Activated T-helper 2 cell treated with anti-CD3 and anti-CD28 coated beads, Interferon-gamma antibody, Interleukin-2, Interleukin-4, amounts not matched to agents 10 μg/mL and 5 μg/mL and 100 μg/mL, durations not matched to agents 14 hours and 24 hours and 36 hours (primary cell): ENCODE results near the gene ELAVL2. TPM values are rescaled to one million over a fixed set of nuclear protein-coding genes. Genes with fewer than 3 reads are reported as not detected.

ENCODE experiments used
- DNase-seq: peaks from one replicate; pipeline ENCODE4 v3.0.0; 2021; ENCODE audit warnings: low spot score
- H3K27ac Mint-ChIP-seq: one replicate; pipeline ENCODE4 v1.8.0; 2021; ENCODE audit warnings: mixed read lengths
- H3K27me3 Mint-ChIP-seq: one replicate; pipeline ENCODE4 v1.8.0; 2021; ENCODE audit warnings: low read depth, mixed read lengths
- H3K36me3 Mint-ChIP-seq: one replicate; pipeline ENCODE4 v1.8.0; 2021; ENCODE audit warnings: low read depth, mixed read lengths
- H3K4me1 Mint-ChIP-seq: one replicate; pipeline ENCODE4 v1.8.0; 2021; ENCODE audit warnings: low read depth, mixed read lengths
- H3K4me3 Mint-ChIP-seq: one replicate; pipeline ENCODE4 v1.8.0; 2021; ENCODE audit warnings: low read depth, mild to moderate bottlenecking, moderate library complexity, mixed read lengths
- H3K9me3 Mint-ChIP-seq: one replicate; pipeline ENCODE4 v1.8.0; 2021; ENCODE audit warnings: mixed read lengths
- intact Hi-C: fragments of 100-400 bp; cut with micrococcal nuclease; formaldehyde crosslinking; loops from one replicate; pipeline ENCODE4 v1.15.1; 2023
- total RNA-seq: library from RNA; stranded (reverse); gene quantifications from 2 replicates; pipeline ENCODE4 v1.2.3, GENCODE V29; 2022

The ELAVL2 gene
- total RNA-seq, 1 donor from 2014 or later, result not detected

DNA sequence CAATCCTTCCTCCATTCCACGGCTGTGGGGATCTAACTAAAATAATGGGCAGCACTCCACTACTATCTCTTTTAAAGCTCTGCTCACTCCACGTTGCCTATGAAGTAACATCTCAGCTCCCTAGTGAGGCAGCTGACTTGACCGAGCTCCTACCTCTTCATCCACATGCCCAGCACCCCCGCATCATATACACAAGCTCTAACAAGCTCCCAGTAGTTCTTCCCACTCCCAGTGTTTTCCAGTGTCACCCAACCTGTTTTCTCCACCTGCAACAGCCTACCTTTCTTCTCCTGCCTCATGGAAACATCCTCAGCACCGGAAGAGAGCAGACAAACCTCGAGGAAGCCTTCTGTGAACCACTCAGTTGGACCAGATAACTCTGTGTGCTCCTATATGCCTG lies 50.5 kb downstream of the ELAVL2 start:
- no peaks in the 10 kb centered on the region for H3K27me3 Mint-ChIP-seq
- DNase-seq, result no peak
- H3K27ac Mint-ChIP-seq, result no peak overlapping the region
- H3K4me3 Mint-ChIP-seq, result no peak overlapping the region
- intact Hi-C loops, result no loop called here
- H3K4me1 Mint-ChIP-seq, result no peaks in the 10 kb centered on the region
- peaks cover 23% of the 10 kb centered on the region for H3K9me3 Mint-ChIP-seq
- no peaks in the 10 kb centered on the region for H3K36me3 Mint-ChIP-seq

DNA sequence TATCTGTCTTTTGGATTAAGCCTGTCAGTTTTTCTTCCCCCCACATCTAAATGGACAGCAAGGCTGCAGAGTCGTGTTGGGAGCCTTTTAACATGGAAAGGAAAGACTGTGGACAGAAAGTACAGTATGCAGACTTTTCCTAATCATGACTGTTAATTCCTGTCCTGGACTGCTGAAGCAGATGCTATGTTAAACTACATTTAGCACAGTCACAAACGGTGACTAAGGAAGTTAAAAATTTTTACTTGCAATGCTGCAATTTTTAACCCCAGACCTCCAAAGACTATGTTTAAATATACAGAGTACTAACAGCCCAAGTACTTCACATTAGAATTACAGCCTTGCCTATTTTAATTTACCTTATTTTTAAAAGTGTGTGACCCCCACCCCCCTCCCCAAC lies 51.8 kb downstream of the ELAVL2 start:
- DNase-seq, result no peak
- H3K4me3 Mint-ChIP-seq, result no peak overlapping the region
- intact Hi-C loops, result no loop called here
- H3K27ac Mint-ChIP-seq, result no peak overlapping the region
- H3K4me1 Mint-ChIP-seq, result no peaks in the 10 kb centered on the region
- no peaks in the 10 kb centered on the region for H3K27me3 Mint-ChIP-seq
- H3K9me3 Mint-ChIP-seq, result peaks cover 29% of the 10 kb centered on the region
- H3K36me3 Mint-ChIP-seq, result no peaks in the 10 kb centered on the region

DNA sequence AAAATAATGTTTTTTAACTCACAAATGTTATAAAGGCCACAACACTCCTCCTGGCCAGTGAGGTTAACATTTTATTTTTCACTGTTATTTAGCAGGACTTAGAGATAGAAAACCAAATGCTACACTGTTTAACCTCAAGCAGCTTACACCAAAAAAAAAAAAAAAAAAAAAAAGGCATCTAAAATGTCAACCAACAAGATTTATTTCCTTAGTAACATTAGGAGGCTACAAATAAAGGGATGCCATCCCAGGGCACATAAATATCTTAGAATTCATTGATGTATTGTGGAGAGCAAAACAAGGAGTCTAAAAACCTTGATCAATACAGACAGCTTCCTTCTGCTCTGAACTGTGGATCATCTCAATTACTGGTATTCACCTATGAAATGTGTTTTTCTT lies 53.7 kb downstream of the ELAVL2 start:
- intact Hi-C loops, result no loop called here
- Mint-ChIP-seq H3K27me3 (no peaks in the 10 kb centered on the region), H3K9me3 (peaks cover 36% of the 10 kb centered on the region), H3K4me1 (no peaks in the 10 kb centered on the region), H3K4me3 (no peak overlapping the region), H3K27ac (no peak overlapping the region), H3K36me3 (no peaks in the 10 kb centered on the region)
- DNase-seq, result no peak

DNA sequence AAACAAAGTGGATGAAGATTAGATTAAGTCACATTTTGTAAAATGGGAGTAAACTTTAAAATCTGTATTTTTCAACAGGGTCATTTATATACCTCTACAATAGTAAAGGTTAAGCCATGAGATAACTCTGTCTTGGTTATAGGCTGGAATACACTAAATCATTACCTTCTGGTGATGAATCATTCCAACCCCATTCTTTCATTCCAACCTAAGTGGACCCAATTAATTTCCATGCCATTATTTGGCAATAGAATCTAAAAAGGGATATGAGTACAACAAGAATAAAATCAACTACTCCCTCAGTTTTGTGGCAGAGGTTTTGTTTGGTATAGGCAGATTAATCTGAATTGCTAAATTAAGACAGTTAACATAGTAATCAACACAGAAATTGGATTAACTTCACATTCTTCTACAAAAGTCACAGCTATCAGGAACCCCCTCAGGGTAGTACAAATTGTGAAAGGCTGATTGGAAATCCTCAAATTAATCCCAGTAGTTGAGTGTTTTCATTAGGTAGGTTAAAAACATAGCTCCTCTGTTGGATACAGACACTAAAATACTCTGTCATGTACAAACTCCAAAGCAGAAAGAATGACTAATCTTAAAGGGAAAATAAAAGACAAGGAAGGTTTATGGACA lies 54.2 kb downstream of the ELAVL2 start:
- DNase-seq, result no peak
- Mint-ChIP-seq H3K36me3 (no peaks in the 10 kb centered on the region), H3K4me1 (no peaks in the 10 kb centered on the region), H3K4me3 (no peak overlapping the region), H3K27ac (no peak overlapping the region), H3K9me3 (peaks cover 33% of the 10 kb centered on the region), H3K27me3 (no peaks in the 10 kb centered on the region)
- intact Hi-C loops, result no loop called here

DNA sequence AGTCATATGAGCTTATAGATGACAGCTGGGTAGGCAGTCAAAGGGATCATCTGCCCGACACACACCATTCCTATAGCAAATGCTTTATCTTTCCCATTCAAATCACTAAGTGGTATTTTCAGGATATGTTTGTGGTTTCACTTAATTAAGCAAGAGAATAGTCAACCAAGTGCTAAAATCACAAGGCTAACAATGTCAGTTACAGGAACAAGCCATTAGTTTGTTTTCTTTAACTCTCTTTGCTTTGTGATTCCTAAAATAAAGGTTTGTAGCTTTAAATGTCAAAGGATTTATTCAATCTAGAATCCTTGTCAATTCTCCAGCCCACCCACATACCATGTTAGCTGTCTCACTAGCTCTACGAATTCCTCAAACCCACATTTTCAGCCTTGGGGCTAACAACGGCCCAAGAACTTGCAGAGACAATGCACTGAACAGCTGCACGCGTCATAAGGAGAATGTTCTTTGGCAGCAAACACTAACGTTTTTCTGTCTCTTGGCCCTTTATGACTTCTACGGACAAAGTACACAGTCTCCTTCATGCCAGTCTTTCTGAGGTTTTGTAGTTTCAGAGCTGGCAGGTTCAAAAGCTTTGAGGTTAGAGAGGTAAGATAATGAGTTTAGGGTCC lies 56.6 kb downstream of the ELAVL2 start:
- Mint-ChIP-seq H3K4me1 (no peaks in the 10 kb centered on the region), H3K9me3 (peaks cover 27% of the 10 kb centered on the region), H3K4me3 (no peak overlapping the region), H3K36me3 (no peaks in the 10 kb centered on the region), H3K27me3 (no peaks in the 10 kb centered on the region), H3K27ac (no peak overlapping the region)
- no peak for DNase-seq
- intact Hi-C loops, result no loop called here

DNA sequence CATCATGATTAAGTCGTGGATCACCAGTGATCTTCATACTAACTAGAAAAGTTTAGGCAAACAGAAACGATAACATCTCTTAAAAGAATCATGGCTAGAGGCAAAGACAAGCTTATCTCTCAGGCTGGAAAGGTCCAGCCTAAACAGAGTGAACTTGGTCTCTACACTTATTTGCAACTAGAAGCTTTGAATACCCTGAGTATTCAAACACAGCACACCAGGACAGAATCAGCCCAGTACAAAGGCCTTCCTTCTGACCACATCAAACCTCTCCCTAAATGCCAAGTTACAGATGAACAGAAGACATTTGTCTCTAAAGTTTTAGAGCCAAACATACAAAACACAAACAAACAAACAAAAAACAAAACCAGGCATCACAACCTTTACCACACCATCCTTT lies 57.2 kb downstream of the ELAVL2 start:
- H3K27me3 Mint-ChIP-seq, result no peaks in the 10 kb centered on the region
- intact Hi-C loops, result no loop called here
- no peak for DNase-seq
- H3K36me3 Mint-ChIP-seq, result no peaks in the 10 kb centered on the region
- H3K4me1 Mint-ChIP-seq, result no peaks in the 10 kb centered on the region
- no peak overlapping the region for H3K4me3 Mint-ChIP-seq
- H3K27ac Mint-ChIP-seq, result no peak overlapping the region
- H3K9me3 Mint-ChIP-seq, result peaks cover 27% of the 10 kb centered on the region

DNA sequence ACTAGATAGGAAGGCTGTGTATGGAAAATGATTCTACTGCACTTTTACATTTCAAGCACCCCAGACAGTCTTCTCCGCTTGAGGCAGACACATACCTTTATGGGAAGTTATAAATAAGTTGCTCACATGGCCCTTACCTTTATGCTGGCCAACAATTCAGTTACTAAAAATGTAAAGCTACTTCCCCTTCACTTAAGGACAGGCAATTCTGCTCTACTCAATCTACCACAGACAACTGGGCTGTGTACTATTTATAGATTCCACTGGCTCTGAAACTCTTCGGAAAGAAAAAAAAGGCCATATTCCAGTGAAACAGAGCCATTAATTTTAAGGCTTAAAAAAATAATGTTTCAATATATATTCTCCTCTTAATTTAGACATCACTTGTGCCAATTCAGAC lies 59.4 kb downstream of the ELAVL2 start:
- H3K4me1 Mint-ChIP-seq, result no peaks in the 10 kb centered on the region
- peaks cover 36% of the 10 kb centered on the region for H3K9me3 Mint-ChIP-seq
- H3K4me3 Mint-ChIP-seq, result no peak overlapping the region
- H3K36me3 Mint-ChIP-seq, result no peaks in the 10 kb centered on the region
- no peak overlapping the region for H3K27ac Mint-ChIP-seq
- no peak for DNase-seq
- H3K27me3 Mint-ChIP-seq, result no peaks in the 10 kb centered on the region
- intact Hi-C loops, result no loop called here

DNA sequence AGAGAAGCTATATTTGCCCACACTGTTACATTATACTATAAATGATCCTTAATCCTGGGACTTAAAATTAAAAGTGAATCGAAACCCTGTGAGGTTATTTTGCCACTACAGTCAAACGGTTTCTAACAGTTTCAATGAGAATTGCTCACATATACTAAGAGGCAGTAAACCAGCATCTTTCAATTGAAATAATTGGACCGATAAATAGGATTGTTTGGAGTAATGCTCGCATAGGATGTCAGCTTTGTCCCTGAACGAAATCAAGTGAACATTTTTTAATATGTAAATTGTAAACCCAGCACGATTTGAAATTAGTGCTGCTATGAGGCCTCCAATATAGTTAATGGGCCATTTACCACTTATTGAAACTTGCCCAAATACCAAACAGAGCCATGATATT lies 60.5 kb downstream of the ELAVL2 start:
- DNase-seq, result no peak

DNA sequence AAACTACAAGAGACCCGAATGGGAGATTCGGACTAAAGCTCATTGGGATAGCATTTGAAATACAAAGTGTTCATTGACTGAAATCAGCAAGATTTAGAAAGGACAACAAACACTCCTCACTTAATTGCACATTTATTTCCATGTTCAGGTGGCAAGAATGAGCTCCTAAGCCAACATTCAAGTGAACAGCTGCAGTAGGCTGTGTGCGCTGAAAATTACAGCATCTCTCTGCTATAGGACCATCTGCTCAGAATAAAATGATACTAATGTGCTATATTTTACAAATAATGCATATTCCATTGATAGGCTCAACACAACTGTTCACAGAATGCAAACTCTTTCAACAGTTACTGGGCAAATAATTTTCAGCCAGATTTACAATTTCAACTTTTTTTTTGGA lies 61.8 kb downstream of the ELAVL2 start:
- DNase-seq, result no peak
- intact Hi-C loops, result no loop called here
- Mint-ChIP-seq H3K27ac (no peak overlapping the region), H3K27me3 (no peaks in the 10 kb centered on the region), H3K4me3 (no peak overlapping the region), H3K9me3 (peaks cover 32% of the 10 kb centered on the region), H3K4me1 (no peaks in the 10 kb centered on the region), H3K36me3 (no peaks in the 10 kb centered on the region)

More for the DNA sequence above, 60.5 kb downstream of the ELAVL2 start:
- intact Hi-C loops, result no loop called here
- no peak overlapping the region for H3K4me3 Mint-ChIP-seq
- no peaks in the 10 kb centered on the region for H3K4me1 Mint-ChIP-seq
- H3K27ac Mint-ChIP-seq, result no peak overlapping the region
- peaks cover 36% of the 10 kb centered on the region for H3K9me3 Mint-ChIP-seq
- H3K27me3 Mint-ChIP-seq, result no peaks in the 10 kb centered on the region
- H3K36me3 Mint-ChIP-seq, result no peaks in the 10 kb centered on the region

DNA sequence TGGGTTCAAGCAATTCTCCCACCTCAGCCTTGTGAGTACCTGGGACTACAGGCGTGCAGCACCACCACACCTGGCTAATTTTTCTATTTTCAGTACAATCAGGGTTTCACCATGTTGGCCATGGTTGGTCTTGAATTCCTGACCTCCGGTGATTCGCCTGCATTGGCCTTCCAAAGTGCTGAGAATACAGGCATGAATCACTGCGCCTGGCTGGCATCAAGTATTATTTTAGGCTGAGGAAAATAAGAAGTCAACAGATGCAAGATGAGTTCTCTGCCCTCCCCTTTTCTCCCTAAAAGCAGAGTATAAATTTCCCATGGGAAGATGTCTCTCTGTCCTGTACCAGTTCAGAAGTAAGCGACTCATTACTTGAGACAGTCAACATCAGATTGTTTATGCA lies 71.5 kb downstream of the ELAVL2 start:
- Mint-ChIP-seq H3K9me3 (peaks cover 20% of the 10 kb centered on the region), H3K4me1 (no peaks in the 10 kb centered on the region), H3K36me3 (no peaks in the 10 kb centered on the region), H3K27ac (no peak overlapping the region), H3K27me3 (no peaks in the 10 kb centered on the region), H3K4me3 (no peak overlapping the region)
- DNase-seq, result no peak
- intact Hi-C loops, result no loop called here

DNA sequence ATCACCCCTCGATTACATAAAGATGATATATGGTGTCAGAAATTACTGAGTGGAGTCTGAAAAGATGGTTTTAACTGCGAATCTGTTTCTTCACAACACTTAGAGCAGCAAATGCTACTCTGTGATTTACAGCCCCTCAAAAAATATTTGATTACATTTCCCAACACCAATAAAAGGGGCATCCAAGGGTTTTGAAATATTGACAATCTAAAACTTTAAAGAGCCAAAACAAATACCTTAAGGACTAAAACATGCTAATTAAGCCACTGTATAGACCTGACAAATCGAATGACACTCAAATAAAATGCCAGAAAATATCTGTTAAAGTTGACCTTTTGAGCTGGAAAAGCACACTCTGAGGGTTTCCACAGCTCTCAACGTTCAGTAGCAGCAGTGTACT lies 73.2 kb downstream of the ELAVL2 start:
- Mint-ChIP-seq H3K4me1 (no peaks in the 10 kb centered on the region), H3K9me3 (peaks cover 22% of the 10 kb centered on the region), H3K27me3 (no peaks in the 10 kb centered on the region), H3K36me3 (no peaks in the 10 kb centered on the region), H3K4me3 (no peak overlapping the region), H3K27ac (no peak overlapping the region)
- no peak for DNase-seq
- intact Hi-C loops, result no loop called here

DNA sequence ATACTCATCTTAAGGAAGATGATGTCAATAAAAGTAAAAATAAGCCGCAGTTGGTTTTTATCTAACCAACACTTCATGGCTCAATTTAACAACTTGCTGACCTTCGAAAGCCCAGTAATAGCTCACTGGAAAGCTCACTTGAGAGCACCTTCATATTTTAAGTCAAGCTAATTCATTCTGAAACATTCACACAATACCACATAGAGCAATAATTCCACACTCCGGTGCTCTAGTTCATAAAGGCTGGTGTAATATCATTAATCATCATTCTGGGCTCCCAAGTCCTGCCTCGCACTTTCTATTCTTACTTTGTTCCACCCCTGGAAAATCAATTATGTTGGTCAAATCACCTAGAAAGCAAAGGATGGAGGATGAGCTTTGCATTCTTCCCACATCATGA lies 74.4 kb downstream of the ELAVL2 start:
- Mint-ChIP-seq H3K4me3 (no peak overlapping the region), H3K27me3 (no peaks in the 10 kb centered on the region), H3K9me3 (peaks cover 22% of the 10 kb centered on the region), H3K27ac (no peak overlapping the region), H3K36me3 (no peaks in the 10 kb centered on the region), H3K4me1 (no peaks in the 10 kb centered on the region)
- intact Hi-C loops, result no loop called here
- no peak for DNase-seq

DNA sequence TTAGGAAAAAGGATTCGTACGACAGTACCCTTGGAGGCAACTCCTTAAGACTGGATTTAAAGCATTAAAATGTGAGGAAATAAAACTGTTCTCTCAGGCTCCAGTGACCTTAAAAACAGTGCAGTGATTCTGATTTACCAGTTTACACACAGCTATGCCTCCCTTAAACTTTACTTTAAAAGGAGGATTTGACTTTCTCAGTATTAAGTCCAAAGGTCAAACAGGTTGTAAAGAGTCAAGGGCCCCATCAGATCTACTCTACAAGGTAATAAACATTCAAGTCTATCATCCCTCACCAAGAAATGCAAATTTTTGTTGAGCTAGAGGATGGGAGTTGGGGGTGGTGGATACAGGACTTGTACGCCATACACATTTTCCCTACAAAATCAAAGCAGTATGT lies 75.2 kb downstream of the ELAVL2 start:
- intact Hi-C loops, result no loop called here
- Mint-ChIP-seq H3K27ac (no peak overlapping the region), H3K4me3 (no peak overlapping the region), H3K4me1 (no peaks in the 10 kb centered on the region), H3K27me3 (no peaks in the 10 kb centered on the region), H3K9me3 (peaks cover 22% of the 10 kb centered on the region), H3K36me3 (no peaks in the 10 kb centered on the region)
- DNase-seq, result no peak
